ENCODE data around the gene TMEM69. TPM values are rescaled to one million over a fixed set of nuclear protein-coding genes. Genes with fewer than 3 reads are reported as not detected.

The TMEM69 gene
- 11.8 to 17.2 TPM (median 15.1 TPM) in 3 replicates for total RNA-seq
- long read RNA-seq, transcript TMEM69-201 (3 exons, 2,439 nt), result major isoform, 8 of 11 reads
- long read RNA-seq, partial matches to known transcripts, result 1 of 11 reads
- long read RNA-seq, other reads (novel, unspliced or antisense), result 2 of 11 reads

GRCh38 chr1:45687754-45688740, at the start of gene TMEM69:
Gene TMEM69 (plus strand): TSS chr1:45688181. CDS start chr1:45691069, 2,888 bp downstream.
- H3K27me3 Mint-ChIP-seq (ENCODE audit: low read depth), result no peaks in the 10 kb centered on the region
- no peaks in the 10 kb centered on the region for H3K9me3 Mint-ChIP-seq (ENCODE audit: low read depth)
- TF ChIP-seq CTCF (IDR thresholded peaks at IDR 0.05), result peak; percentile 54
- peaks cover 7% of the 10 kb centered on the region for H3K36me3 Mint-ChIP-seq (ENCODE audit: low read depth)
- H3K4me3 Mint-ChIP-seq (ENCODE audit: unreplicated experiment), result peak within 1 kb of the TSS; percentile 94
- H3K4me1 Mint-ChIP-seq (ENCODE audit: low read depth), result peaks cover 36% of the 10 kb centered on the region
- peak; percentile 53 for DNase-seq (ENCODE audit: low spot score)
- H3K27ac Mint-ChIP-seq (ENCODE audit: unreplicated experiment), result peak within 1 kb of the TSS; percentile 99

- TF ChIP-seq CTCF (IDR thresholded peaks at IDR 0.05), result no peak
- DNase-seq (ENCODE audit: low spot score), result no peak
These were observed 47.7 kb upstream of the TMEM69 start for GRCh38 chr1:45640293-45640692.

GRCh38 chr1:45643321-45643720, 44.7 kb upstream of the TMEM69 start:
- no peaks in the 10 kb centered on the region for H3K27me3 Mint-ChIP-seq (ENCODE audit: low read depth)
- no peaks in the 10 kb centered on the region for H3K9me3 Mint-ChIP-seq (ENCODE audit: low read depth)
- no peak overlapping the region for H3K4me3 Mint-ChIP-seq (ENCODE audit: unreplicated experiment)
- peaks cover 17% of the 10 kb centered on the region for H3K4me1 Mint-ChIP-seq (ENCODE audit: low read depth)
- no peak overlapping the region for H3K27ac Mint-ChIP-seq (ENCODE audit: unreplicated experiment)
- peaks cover 21% of the 10 kb centered on the region for H3K36me3 Mint-ChIP-seq (ENCODE audit: low read depth)
- DNase-seq (ENCODE audit: low spot score), result no peak
- no peak for TF ChIP-seq CTCF (IDR thresholded peaks at IDR 0.05)

More at GRCh38 chr1:45640293-45640692, 47.7 kb upstream of the TMEM69 start:
- Mint-ChIP-seq H3K4me3 (ENCODE audit: unreplicated experiment) (no peak overlapping the region), H3K4me1 (ENCODE audit: low read depth) (peaks cover 4% of the 10 kb centered on the region), H3K36me3 (ENCODE audit: low read depth) (peaks cover 21% of the 10 kb centered on the region), H3K27ac (ENCODE audit: unreplicated experiment) (no peak overlapping the region), H3K27me3 (ENCODE audit: low read depth) (no peaks in the 10 kb centered on the region), H3K9me3 (ENCODE audit: low read depth) (no peaks in the 10 kb centered on the region)

- Mint-ChIP-seq H3K27me3 (ENCODE audit: low read depth) (no peaks in the 10 kb centered on the region), H3K9me3 (ENCODE audit: low read depth) (no peaks in the 10 kb centered on the region), H3K4me3 (ENCODE audit: unreplicated experiment) (no peak overlapping the region), H3K27ac (ENCODE audit: unreplicated experiment) (no peak overlapping the region), H3K4me1 (ENCODE audit: low read depth) (peaks cover 17% of the 10 kb centered on the region), H3K36me3 (ENCODE audit: low read depth) (peaks cover 21% of the 10 kb centered on the region)
- peak; percentile 47 for TF ChIP-seq CTCF (IDR thresholded peaks at IDR 0.05)
- no peak for DNase-seq (ENCODE audit: low spot score)
These were observed 44.0 kb upstream of the TMEM69 start for GRCh38 chr1:45643978-45644377.

- H3K36me3 Mint-ChIP-seq (ENCODE audit: low read depth), result peaks cover 21% of the 10 kb centered on the region
- DNase-seq (ENCODE audit: low spot score), result no peak
- TF ChIP-seq CTCF (IDR thresholded peaks at IDR 0.05), result no peak
- no peaks in the 10 kb centered on the region for H3K27me3 Mint-ChIP-seq (ENCODE audit: low read depth)
- no peaks in the 10 kb centered on the region for H3K9me3 Mint-ChIP-seq (ENCODE audit: low read depth)
- H3K4me3 Mint-ChIP-seq (ENCODE audit: unreplicated experiment), result no peak overlapping the region
- H3K27ac Mint-ChIP-seq (ENCODE audit: unreplicated experiment), result peak overlapping the region; percentile 22
- peaks cover 17% of the 10 kb centered on the region for H3K4me1 Mint-ChIP-seq (ENCODE audit: low read depth)
These were observed 43.3 kb upstream of the TMEM69 start for GRCh38 chr1:45644661-45645060.
